ENCODE measurements around the gene ZNF581. TPM values are rescaled to one million over a fixed set of nuclear protein-coding genes. Genes with fewer than 3 reads are reported as not detected.
A peak's percentile ranks its signal among the peaks of the same experiment; 100 is the strongest.

Gene ZNF581
- polyA plus RNA-seq, 1 of the 3 experiments (the other 2 are of a cell fraction): 24.7 TPM

- no peak overlapping the region for H3K4me2 ChIP-seq
- no peaks in the 10 kb centered on the region for H3F3A ChIP-seq (replicated peaks; ENCODE audit: insufficient read depth)
- peak; percentile 23 for DNase-seq
- H4K20me1 ChIP-seq (ENCODE audit: insufficient read depth): peaks cover 38% of the 10 kb centered on the region
- no peaks in the 10 kb centered on the region for H3K9me3 ChIP-seq
- H3K27ac ChIP-seq (ENCODE audit: low read depth in 2 of 2, low read length in 1 of 2): no peak overlapping the region
- no peaks in the 10 kb centered on the region; a peak in 1 of 4 replicates for H3K4me1 ChIP-seq (ENCODE audit: control insufficient read depth in 1 of 2, insufficient read depth in 2 of 2, low read depth in 1 of 2, low read length in 1 of 2)
- 96% methylated on average over 25 of the region's 27 CpGs for WGBS (ENCODE audit: low lambda C conversion rate)
- H3K27me3 ChIP-seq (ENCODE audit: insufficient read depth): no peaks in the 10 kb centered on the region
- no peak overlapping the region for H3K9ac ChIP-seq
- no peak overlapping the region for H3K4me3 ChIP-seq (ENCODE audit: low read depth in 2 of 2, low read length in 1 of 2)
- ChIA-PET CTCF (interaction anchor here (1.0 kb wide), 1 partner anchor 109 kb away, joined by 3 read pairs; no protein-coding TSS in a partner anchor), POLR2A (no interaction called here)
- H3K36me3 ChIP-seq (replicated peaks in 1 of 2; ENCODE audit: control insufficient read depth in 1 of 2, insufficient read depth in 2 of 2, low read length in 1 of 2): peaks cover 19 to 42% of the 10 kb centered on the region in 2 experiments
- no peaks in the 10 kb centered on the region for H3K9me2 ChIP-seq
- H2AFZ ChIP-seq (ENCODE audit: low read depth): no peak overlapping the region
- peaks cover 47% of the 10 kb centered on the region for H3K79me2 ChIP-seq (ENCODE audit: insufficient read depth)
- TF ChIP-seq ELF1 (IDR thresholded peaks at IDR 0.05) (no peak), MAX (IDR thresholded peaks at IDR 0.05; ENCODE audit: low read depth) (no peak), RCOR1 (IDR thresholded peaks at IDR 0.05; ENCODE audit: low read length) (no peak), USF2 (IDR thresholded peaks at IDR 0.05; ENCODE audit: borderline replicate concordance, low read depth, low read length) (no peak), ZBTB33 (IDR thresholded peaks at IDR 0.05; ENCODE audit: borderline replicate concordance, low read depth) (no peak), TAF1 (IDR thresholded peaks at IDR 0.05; ENCODE audit: borderline replicate concordance, low read depth, low read length) (no peak), CHD2 (IDR thresholded peaks at IDR 0.05; ENCODE audit: low read length, partially characterized antibody) (no peak), YY1 (IDR thresholded peaks at IDR 0.05; ENCODE audit: low read depth) (no peak)
Observed at GRCh38 chr19:55613396-55613795, 30.1 kb upstream of the ZNF581 start.

GRCh38 chr19:55613930-55614710 lies 29.3 kb upstream of the ZNF581 start:
- 95% methylated on average over 58 of the region's 75 CpGs for WGBS (ENCODE audit: low lambda C conversion rate)
- DNase-seq: peak; percentile 26
- peaks cover 40% of the 10 kb centered on the region for H3K79me2 ChIP-seq (ENCODE audit: insufficient read depth)
- H3K36me3 ChIP-seq (replicated peaks in 1 of 2; ENCODE audit: control insufficient read depth in 1 of 2, insufficient read depth in 2 of 2, low read length in 1 of 2): peaks cover 12 to 41% of the 10 kb centered on the region in 2 experiments
- ChIA-PET CTCF (interaction anchor here (1.3 kb wide), 1 partner anchor 18 kb away, joined by 4 read pairs; no protein-coding TSS in a partner anchor), POLR2A (no interaction called here)
- H3K9me3 ChIP-seq: no peaks in the 10 kb centered on the region
- H3F3A ChIP-seq (replicated peaks; ENCODE audit: insufficient read depth): peaks cover 2% of the 10 kb centered on the region
- TF ChIP-seq CTCF (IDR thresholded peaks at IDR 0.05) (no peak), MXI1 (IDR thresholded peaks at IDR 0.05; ENCODE audit: low read depth, low read length) (no peak), EP300 (IDR thresholded peaks at IDR 0.05; ENCODE audit: borderline replicate concordance in 1 of 2, low read depth in 1 of 2, low read length in 1 of 2) (no peak), SIN3A (IDR thresholded peaks at IDR 0.05; ENCODE audit: borderline replicate concordance, low read depth, low read length) (no peak), ZBTB33 (IDR thresholded peaks at IDR 0.05; ENCODE audit: borderline replicate concordance, low read depth) (no peak), USF2 (IDR thresholded peaks at IDR 0.05; ENCODE audit: borderline replicate concordance, low read depth, low read length) (no peak), TEAD4 (IDR thresholded peaks at IDR 0.05; ENCODE audit: borderline replicate concordance, insufficient read depth) (no peak), CHD2 (IDR thresholded peaks at IDR 0.05; ENCODE audit: low read length, partially characterized antibody) (no peak)
- H3K4me3 ChIP-seq (ENCODE audit: low read depth in 2 of 2, low read length in 1 of 2): no peak overlapping the region
- no peak overlapping the region for H2AFZ ChIP-seq (ENCODE audit: low read depth)
- H3K4me2 ChIP-seq: no peak overlapping the region
- H3K4me1 ChIP-seq (ENCODE audit: control insufficient read depth in 1 of 2, insufficient read depth in 2 of 2, low read depth in 1 of 2, low read length in 1 of 2): no peaks in the 10 kb centered on the region; a peak in 1 of 4 replicates
- no peaks in the 10 kb centered on the region for H3K27me3 ChIP-seq (ENCODE audit: insufficient read depth)
- peaks cover 32% of the 10 kb centered on the region for H4K20me1 ChIP-seq (ENCODE audit: insufficient read depth)
- no peak overlapping the region for H3K9ac ChIP-seq
- no peak overlapping the region for H3K27ac ChIP-seq (ENCODE audit: low read depth in 2 of 2, low read length in 1 of 2)
- H3K9me2 ChIP-seq: no peaks in the 10 kb centered on the region

All from SK-N-SH (cell line).